WTC11 (cell line): Measurements from ENCODE around the gene BIRC2. TPM values are rescaled to one million over a fixed set of nuclear protein-coding genes. Genes with fewer than 3 reads are reported as not detected.
A peak's percentile ranks its signal among the peaks of the same experiment; 100 is the strongest.

Experiments
- ATAC-seq: fragments of 200-7000 bp; cut with Tn5 transposase; 2 replicates; pipeline ENCODE4 v1.10.0; 2021; ENCODE audit warnings: mild to moderate bottlenecking, moderate library complexity
- CTCF ChIA-PET: fragments of 300-600 bp; sonication (Branson Sonifier 250); formaldehyde crosslinking; loops from one replicate; lab custom pipeline; 2021; ENCODE audit warnings: antibody characterized with exemption; lab: Charles Lee
- POLR2A ChIA-PET: fragments of 350-600 bp; sonication (Branson Sonifier 250); formaldehyde crosslinking; loops from one replicate; lab custom pipeline; 2021; ENCODE audit warnings: antibody characterized with exemption; lab: Charles Lee
- DNase-seq: peaks from one replicate; pipeline ENCODE4 v3.0.0; 2021; ENCODE audit warnings: low spot score
- H3K27ac Mint-ChIP-seq: 2 replicates; pipeline ENCODE4 v1.8.0; 2021; ENCODE audit warnings: mixed read lengths
- H3K27me3 Mint-ChIP-seq: 2 replicates; pipeline ENCODE4 v1.8.0; 2021; ENCODE audit warnings: low read depth, mild to moderate bottlenecking, moderate library complexity, mixed read lengths
- H3K36me3 Mint-ChIP-seq: 2 replicates; pipeline ENCODE4 v1.8.0; 2021; ENCODE audit warnings: mixed read lengths
- H3K4me1 Mint-ChIP-seq: 2 replicates; pipeline ENCODE4 v1.8.0; 2022; ENCODE audit warnings: mixed read lengths
- H3K4me3 Mint-ChIP-seq: 2 replicates; pipeline ENCODE4 v1.8.0; 2021; ENCODE audit warnings: mild to moderate bottlenecking, moderate library complexity, mixed read lengths
- H3K9me3 Mint-ChIP-seq: 2 replicates; pipeline ENCODE4 v1.8.0; 2021; ENCODE audit warnings: mixed read lengths
- CREB1 ChIP-seq: sonication (generic); formaldehyde crosslinking; IDR thresholded peaks from 2 replicates; pipeline ENCODE4 v1.8.0; 2023; ENCODE audit warnings: mild to moderate bottlenecking, missing genetic modification reagents
- GABPB1 ChIP-seq: sonication (generic); formaldehyde crosslinking; IDR thresholded peaks from 2 replicates; pipeline ENCODE4 v1.8.1; 2023; ENCODE audit warnings: mild to moderate bottlenecking, missing genetic modification reagents
- NR2C2 ChIP-seq: sonication (generic); formaldehyde crosslinking; IDR thresholded peaks from 2 replicates; pipeline ENCODE4 v1.8.0; 2022; ENCODE audit warnings: mild to moderate bottlenecking, missing genetic modification reagents
- OVOL2 ChIP-seq: fragments of 250-450 bp; sonication (Bioruptor Pico); IDR thresholded peaks from 2 replicates; pipeline ENCODE4 v1.9.0; 2021; ENCODE audit warnings: mild to moderate bottlenecking, borderline replicate concordance
- PRDM15 ChIP-seq: sonication (generic); formaldehyde crosslinking; IDR thresholded peaks from 2 replicates; pipeline ENCODE4 v1.8.0; 2022; ENCODE audit warnings: missing genetic modification reagents
- PREB ChIP-seq: sonication (generic); formaldehyde crosslinking; IDR thresholded peaks from 2 replicates; pipeline ENCODE4 v1.8.1; 2022; ENCODE audit warnings: mild to moderate bottlenecking, missing genetic modification reagents, moderate library complexity, borderline replicate concordance
- ZBTB21 ChIP-seq: sonication (generic); formaldehyde crosslinking; IDR thresholded peaks from 2 replicates; pipeline ENCODE4 v1.8.1; 2023; ENCODE audit warnings: mild to moderate bottlenecking, missing genetic modification reagents, borderline replicate concordance
- ZNF317 ChIP-seq: sonication (generic); formaldehyde crosslinking; IDR thresholded peaks from 2 replicates; pipeline ENCODE4 v1.8.1; 2023; ENCODE audit warnings: low read depth, mild to moderate bottlenecking, moderate library complexity, missing genetic modification reagents, borderline replicate concordance
- ZNF671 ChIP-seq: fragments of 250-450 bp; sonication (Bioruptor Pico); IDR thresholded peaks from 2 replicates; pipeline ENCODE4 v1.8.0; 2021; ENCODE audit warnings: mild to moderate bottlenecking
- total RNA-seq: library from RNA; stranded (reverse); gene quantifications from 3 replicates; pipeline ENCODE4 v1.2.3, GENCODE V29; 2021
- TF ChIP-seq, protein P1 (sequence below): sonication (generic); formaldehyde crosslinking; IDR thresholded peaks from 2 replicates; pipeline ENCODE4 v1.8.1; 2023; ENCODE audit warnings: mild to moderate bottlenecking, missing genetic modification reagents, borderline replicate concordance
- TF ChIP-seq, protein P2 (sequence below): sonication (generic); formaldehyde crosslinking; IDR thresholded peaks from 2 replicates; pipeline ENCODE4 v1.8.1; 2023; ENCODE audit warnings: mild to moderate bottlenecking, missing genetic modification reagents, moderate library complexity
- TF ChIP-seq, protein P3 (sequence below): sonication (generic); formaldehyde crosslinking; conservative IDR thresholded peaks from 2 replicates; pipeline ENCODE4 v1.8.1; 2022; ENCODE audit warnings: mild to moderate bottlenecking, missing genetic modification reagents
- TF ChIP-seq, protein P4 (sequence below): sonication (generic); formaldehyde crosslinking; IDR thresholded peaks from 2 replicates; pipeline ENCODE4 v1.8.1; 2023; ENCODE audit warnings: mild to moderate bottlenecking, moderate library complexity, missing genetic modification reagents
- TF ChIP-seq, protein P5 (sequence below): sonication (generic); formaldehyde crosslinking; IDR thresholded peaks from 2 replicates; pipeline ENCODE4 v1.8.1; 2023; ENCODE audit warnings: mild to moderate bottlenecking, missing genetic modification reagents, moderate library complexity
- TF ChIP-seq, protein P6 (sequence below): sonication (generic); formaldehyde crosslinking; IDR thresholded peaks from 2 replicates; pipeline ENCODE4 v1.8.0; 2023; ENCODE audit warnings: missing genetic modification reagents
- TF ChIP-seq, protein P7 (sequence below): sonication (generic); formaldehyde crosslinking; IDR thresholded peaks from 2 replicates; pipeline ENCODE4 v1.8.1; 2023; ENCODE audit warnings: mild to moderate bottlenecking, missing genetic modification reagents

The BIRC2 gene
- total RNA-seq, 1 experiment from 2014 or later, result 22.3 TPM

- TF ChIP-seq, protein P1, sequence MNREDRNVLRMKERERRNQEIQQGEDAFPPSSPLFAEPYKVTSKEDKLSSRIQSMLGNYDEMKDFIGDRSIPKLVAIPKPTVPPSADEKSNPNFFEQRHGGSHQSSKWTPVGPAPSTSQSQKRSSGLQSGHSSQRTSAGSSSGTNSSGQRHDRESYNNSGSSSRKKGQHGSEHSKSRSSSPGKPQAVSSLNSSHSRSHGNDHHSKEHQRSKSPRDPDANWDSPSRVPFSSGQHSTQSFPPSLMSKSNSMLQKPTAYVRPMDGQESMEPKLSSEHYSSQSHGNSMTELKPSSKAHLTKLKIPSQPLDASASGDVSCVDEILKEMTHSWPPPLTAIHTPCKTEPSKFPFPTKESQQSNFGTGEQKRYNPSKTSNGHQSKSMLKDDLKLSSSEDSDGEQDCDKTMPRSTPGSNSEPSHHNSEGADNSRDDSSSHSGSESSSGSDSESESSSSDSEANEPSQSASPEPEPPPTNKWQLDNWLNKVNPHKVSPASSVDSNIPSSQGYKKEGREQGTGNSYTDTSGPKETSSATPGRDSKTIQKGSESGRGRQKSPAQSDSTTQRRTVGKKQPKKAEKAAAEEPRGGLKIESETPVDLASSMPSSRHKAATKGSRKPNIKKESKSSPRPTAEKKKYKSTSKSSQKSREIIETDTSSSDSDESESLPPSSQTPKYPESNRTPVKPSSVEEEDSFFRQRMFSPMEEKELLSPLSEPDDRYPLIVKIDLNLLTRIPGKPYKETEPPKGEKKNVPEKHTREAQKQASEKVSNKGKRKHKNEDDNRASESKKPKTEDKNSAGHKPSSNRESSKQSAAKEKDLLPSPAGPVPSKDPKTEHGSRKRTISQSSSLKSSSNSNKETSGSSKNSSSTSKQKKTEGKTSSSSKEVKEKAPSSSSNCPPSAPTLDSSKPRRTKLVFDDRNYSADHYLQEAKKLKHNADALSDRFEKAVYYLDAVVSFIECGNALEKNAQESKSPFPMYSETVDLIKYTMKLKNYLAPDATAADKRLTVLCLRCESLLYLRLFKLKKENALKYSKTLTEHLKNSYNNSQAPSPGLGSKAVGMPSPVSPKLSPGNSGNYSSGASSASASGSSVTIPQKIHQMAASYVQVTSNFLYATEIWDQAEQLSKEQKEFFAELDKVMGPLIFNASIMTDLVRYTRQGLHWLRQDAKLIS (CRISPR knock-in tag), result no peak
- TF ChIP-seq GABPB1 (CRISPR knock-in tag), result no peak
Observed at GRCh38 chr11:102343809-102344208, 3.2 kb upstream of the BIRC2 start (continued).

DNA sequence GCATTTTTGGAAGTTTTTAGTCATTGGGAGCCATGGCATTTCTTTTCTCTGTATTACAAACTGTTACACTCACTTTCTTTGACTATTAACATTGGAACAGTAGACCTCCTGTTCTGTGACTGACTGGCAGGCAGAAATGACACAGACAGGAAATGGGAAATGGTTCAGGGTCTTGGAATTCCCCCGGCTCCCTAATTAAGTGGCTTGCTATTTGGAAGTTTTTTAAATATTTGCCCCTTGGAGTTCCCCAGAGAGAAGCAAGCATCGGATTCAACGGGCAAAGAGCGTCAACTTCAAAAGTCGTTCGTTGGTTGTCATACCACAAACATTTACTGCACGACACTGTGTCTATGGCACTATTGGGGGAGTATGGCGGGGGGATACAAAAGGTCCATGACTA, 1.1 kb upstream of the BIRC2 start:
- ATAC-seq (no peak), DNase-seq (no peak)
- Mint-ChIP-seq H3K27me3 (no peaks in the 10 kb centered on the region), H3K4me1 (peaks cover 19% of the 10 kb centered on the region), H3K36me3 (peaks cover 5% of the 10 kb centered on the region; the same call in 1 of the 2 replicates), H3K27ac (no peak overlapping the region; the same call in 1 of the 2 replicates), H3K4me3 (peak overlapping the region; percentile 97), H3K9me3 (no peaks in the 10 kb centered on the region)
- POLR2A ChIA-PET, result no interaction called here
- no peak for TF ChIP-seq ZNF317 (CRISPR knock-in tag)
- TF ChIP-seq PREB (CRISPR knock-in tag), result no peak
- TF ChIP-seq NR2C2 (CRISPR knock-in tag), result no peak
- TF ChIP-seq, protein P2, sequence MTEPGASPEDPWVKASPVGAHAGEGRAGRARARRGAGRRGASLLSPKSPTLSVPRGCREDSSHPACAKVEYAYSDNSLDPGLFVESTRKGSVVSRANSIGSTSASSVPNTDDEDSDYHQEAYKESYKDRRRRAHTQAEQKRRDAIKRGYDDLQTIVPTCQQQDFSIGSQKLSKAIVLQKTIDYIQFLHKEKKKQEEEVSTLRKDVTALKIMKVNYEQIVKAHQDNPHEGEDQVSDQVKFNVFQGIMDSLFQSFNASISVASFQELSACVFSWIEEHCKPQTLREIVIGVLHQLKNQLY (CRISPR knock-in tag), result no peak
- TF ChIP-seq, protein P3, sequence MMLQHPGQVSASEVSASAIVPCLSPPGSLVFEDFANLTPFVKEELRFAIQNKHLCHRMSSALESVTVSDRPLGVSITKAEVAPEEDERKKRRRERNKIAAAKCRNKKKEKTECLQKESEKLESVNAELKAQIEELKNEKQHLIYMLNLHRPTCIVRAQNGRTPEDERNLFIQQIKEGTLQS (CRISPR knock-in tag), result no peak
- TF ChIP-seq ZNF671 (CRISPR knock-in tag), result no peak
- TF ChIP-seq CREB1 (CRISPR knock-in tag), result no peak
- TF ChIP-seq, protein P4, sequence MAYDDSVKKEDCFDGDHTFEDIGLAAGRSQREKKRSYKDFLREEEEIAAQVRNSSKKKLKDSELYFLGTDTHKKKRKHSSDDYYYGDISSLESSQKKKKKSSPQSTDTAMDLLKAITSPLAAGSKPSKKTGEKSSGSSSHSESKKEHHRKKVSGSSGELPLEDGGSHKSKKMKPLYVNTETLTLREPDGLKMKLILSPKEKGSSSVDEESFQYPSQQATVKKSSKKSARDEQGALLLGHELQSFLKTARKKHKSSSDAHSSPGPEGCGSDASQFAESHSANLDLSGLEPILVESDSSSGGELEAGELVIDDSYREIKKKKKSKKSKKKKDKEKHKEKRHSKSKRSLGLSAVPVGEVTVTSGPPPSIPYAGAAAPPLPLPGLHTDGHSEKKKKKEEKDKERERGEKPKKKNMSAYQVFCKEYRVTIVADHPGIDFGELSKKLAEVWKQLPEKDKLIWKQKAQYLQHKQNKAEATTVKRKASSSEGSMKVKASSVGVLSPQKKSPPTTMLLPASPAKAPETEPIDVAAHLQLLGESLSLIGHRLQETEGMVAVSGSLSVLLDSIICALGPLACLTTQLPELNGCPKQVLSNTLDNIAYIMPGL (CRISPR knock-in tag), result no peak
- no peak for TF ChIP-seq ZBTB21 (CRISPR knock-in tag)
- TF ChIP-seq, protein P5, sequence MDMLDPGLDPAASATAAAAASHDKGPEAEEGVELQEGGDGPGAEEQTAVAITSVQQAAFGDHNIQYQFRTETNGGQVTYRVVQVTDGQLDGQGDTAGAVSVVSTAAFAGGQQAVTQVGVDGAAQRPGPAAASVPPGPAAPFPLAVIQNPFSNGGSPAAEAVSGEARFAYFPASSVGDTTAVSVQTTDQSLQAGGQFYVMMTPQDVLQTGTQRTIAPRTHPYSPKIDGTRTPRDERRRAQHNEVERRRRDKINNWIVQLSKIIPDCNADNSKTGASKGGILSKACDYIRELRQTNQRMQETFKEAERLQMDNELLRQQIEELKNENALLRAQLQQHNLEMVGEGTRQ (CRISPR knock-in tag), result no peak
- CTCF ChIA-PET, result no interaction called here

DNA sequence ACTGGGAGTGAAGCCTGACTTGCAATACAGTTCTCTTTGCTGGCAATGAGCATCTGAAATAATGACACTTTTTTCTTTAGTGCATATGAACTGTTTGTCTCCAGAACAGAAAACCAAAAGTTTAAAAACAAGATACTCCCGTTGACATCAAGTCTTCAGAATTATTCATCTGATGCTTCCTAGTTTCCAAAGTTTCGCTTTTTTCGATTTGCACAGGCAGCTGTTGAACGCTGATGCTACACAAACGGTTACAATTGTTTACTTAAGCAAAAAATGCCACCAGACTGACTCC, 612 bp upstream of the BIRC2 start:
- Mint-ChIP-seq H3K9me3 (no peaks in the 10 kb centered on the region), H3K4me3 (peak overlapping the region; percentile 97), H3K27ac (peak overlapping the region; percentile 92), H3K36me3 (peaks cover 5% of the 10 kb centered on the region; the same call in 1 of the 2 replicates), H3K27me3 (no peaks in the 10 kb centered on the region), H3K4me1 (peaks cover 19% of the 10 kb centered on the region)
- TF ChIP-seq OVOL2 (CRISPR knock-in tag), result no peak
- TF ChIP-seq, protein P6, sequence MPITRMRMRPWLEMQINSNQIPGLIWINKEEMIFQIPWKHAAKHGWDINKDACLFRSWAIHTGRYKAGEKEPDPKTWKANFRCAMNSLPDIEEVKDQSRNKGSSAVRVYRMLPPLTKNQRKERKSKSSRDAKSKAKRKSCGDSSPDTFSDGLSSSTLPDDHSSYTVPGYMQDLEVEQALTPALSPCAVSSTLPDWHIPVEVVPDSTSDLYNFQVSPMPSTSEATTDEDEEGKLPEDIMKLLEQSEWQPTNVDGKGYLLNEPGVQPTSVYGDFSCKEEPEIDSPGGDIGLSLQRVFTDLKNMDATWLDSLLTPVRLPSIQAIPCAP (CRISPR knock-in tag), result no peak
- TF ChIP-seq, protein P2 (CRISPR knock-in tag), result no peak
- TF ChIP-seq PRDM15 (CRISPR knock-in tag), result no peak
- TF ChIP-seq ZNF317 (CRISPR knock-in tag), result no peak
- TF ChIP-seq, protein P7, sequence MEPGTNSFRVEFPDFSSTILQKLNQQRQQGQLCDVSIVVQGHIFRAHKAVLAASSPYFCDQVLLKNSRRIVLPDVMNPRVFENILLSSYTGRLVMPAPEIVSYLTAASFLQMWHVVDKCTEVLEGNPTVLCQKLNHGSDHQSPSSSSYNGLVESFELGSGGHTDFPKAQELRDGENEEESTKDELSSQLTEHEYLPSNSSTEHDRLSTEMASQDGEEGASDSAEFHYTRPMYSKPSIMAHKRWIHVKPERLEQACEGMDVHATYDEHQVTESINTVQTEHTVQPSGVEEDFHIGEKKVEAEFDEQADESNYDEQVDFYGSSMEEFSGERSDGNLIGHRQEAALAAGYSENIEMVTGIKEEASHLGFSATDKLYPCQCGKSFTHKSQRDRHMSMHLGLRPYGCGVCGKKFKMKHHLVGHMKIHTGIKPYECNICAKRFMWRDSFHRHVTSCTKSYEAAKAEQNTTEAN (CRISPR knock-in tag), result no peak
- ChIA-PET CTCF (interaction anchor here (0.9 kb wide), 1 partner anchor 172 kb away, joined by 5 read pairs; no protein-coding TSS in a partner anchor), POLR2A (no interaction called here)
- ATAC-seq (no peak), DNase-seq (no peak)
